Measurements from ENCODE around the gene PSD2. TPM values are rescaled to one million over a fixed set of nuclear protein-coding genes. Genes with fewer than 3 reads are reported as not detected.

PSD2 gene
- total and polyA plus RNA-seq, 2 donors (not counting 1 experiment from before 2014, with no cell fraction given), result 0.10 to 0.17 TPM

DNA sequence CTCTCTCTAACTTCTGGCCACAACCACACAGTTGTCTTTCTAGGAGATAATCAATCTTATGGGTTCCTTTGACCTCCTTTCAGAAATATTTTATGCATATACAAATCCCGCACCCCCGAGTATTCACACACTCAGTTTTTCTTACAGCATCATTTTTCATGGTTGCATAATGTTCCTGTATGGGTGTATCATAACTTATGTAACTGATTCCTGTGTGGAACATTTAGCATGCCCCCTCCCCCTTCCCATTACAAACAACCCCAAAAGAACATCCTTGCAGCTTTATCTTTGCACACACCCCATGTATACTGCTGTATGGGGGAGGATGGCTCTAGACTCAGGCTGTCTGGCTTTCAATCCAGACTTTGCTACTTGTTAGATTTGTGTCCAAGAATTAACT, 93.8 kb downstream of the PSD2 start:
- WGBS (ENCODE audit: insufficient coverage), result no CpG with 5 or more reads among the region's 2 CpGs
- H3K27ac Mint-ChIP-seq, result no peak overlapping the region

DNA sequence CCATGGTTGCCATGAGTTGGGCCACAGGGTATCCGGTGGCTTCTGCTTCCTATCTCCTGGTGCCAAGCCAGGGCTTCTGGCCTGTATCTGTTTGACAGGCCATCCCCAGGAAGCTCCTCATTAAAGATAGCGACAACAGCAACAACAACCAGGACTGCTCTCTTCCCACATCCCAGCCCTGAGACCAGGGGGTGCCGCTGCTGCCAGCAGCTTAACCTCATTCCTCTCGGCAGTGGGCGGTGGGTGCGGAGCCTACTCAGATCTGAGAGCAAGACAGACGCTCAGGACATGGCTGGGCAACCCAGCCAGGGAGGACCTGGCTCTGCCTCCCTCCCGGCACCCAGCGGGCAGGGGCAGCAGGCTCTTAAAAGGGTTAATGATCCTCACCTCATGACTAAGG, 98.3 kb downstream of the PSD2 start:
- H3K9me3 Mint-ChIP-seq (ENCODE audit: insufficient read depth), result no peaks in the 10 kb centered on the region
- no peaks in the 10 kb centered on the region for H3K79me2 ChIP-seq (ENCODE audit: control insufficient read depth, insufficient read depth, low read length)
- H3K4me1 Mint-ChIP-seq, result no peaks in the 10 kb centered on the region
- H3K27me3 ChIP-seq (replicated peaks in 1 of 4; ENCODE audit: control extremely low read depth in 1 of 4, control insufficient read depth in 3 of 4, insufficient read depth in 4 of 4, low read length in 3 of 4), result peaks cover 0 to 22% (median 0%) of the 10 kb centered on the region in 4 experiments
- DNase-seq (no peak), ATAC-seq (ENCODE audit: low read depth) (no peak)
- H2AFZ ChIP-seq (ENCODE audit: insufficient read depth, low read depth, low read length, poor library complexity, severe bottlenecking), result no peak overlapping the region
- H3K4me2 ChIP-seq (replicated peaks; ENCODE audit: low read depth, low read length, poor library complexity, severe bottlenecking), result no peak overlapping the region
- peaks cover 50% of the 10 kb centered on the region for H3K27me3 Mint-ChIP-seq
- CTCF ChIA-PET, result no interaction called here
- no peak overlapping the region for H3K4me3 Mint-ChIP-seq
- H3K4me3 ChIP-seq (ENCODE audit: control extremely low read depth in 1 of 5, extremely low read depth in 1 of 5, insufficient read depth in 1 of 5, low read depth in 2 of 5, low read length in 4 of 5), result no peak overlapping the region
- no peaks in the 10 kb centered on the region for H4K20me1 ChIP-seq (ENCODE audit: control insufficient read depth, insufficient read depth, low read length, poor library complexity, severe bottlenecking)
- H3K9ac ChIP-seq (ENCODE audit: low read length), result no peak overlapping the region
- WGBS (ENCODE audit: insufficient coverage), result 84% methylated on average over 9 of the region's 9 CpGs
- H3K36me3 ChIP-seq (replicated peaks in 1 of 2; ENCODE audit: control extremely low read depth in 1 of 2, control insufficient read depth in 1 of 2, extremely low read depth in 1 of 2, insufficient read depth in 2 of 2, low read length in 1 of 2), result no peaks in the 10 kb centered on the region
- H3K27ac Mint-ChIP-seq, result no peak overlapping the region
- intact Hi-C loops (cut with micrococcal nuclease), result no loop called here
- no peaks in the 10 kb centered on the region for H3K4me1 ChIP-seq (ENCODE audit: control insufficient read depth in 2 of 2, insufficient read depth in 2 of 2, low read length in 2 of 2)
- no peak for TF ChIP-seq EZH2 (IDR thresholded peaks at IDR 0.05; ENCODE audit: borderline replicate concordance, insufficient read depth, low read depth, low read length, poor library complexity, severe bottlenecking)
- TF ChIP-seq, protein P1, sequence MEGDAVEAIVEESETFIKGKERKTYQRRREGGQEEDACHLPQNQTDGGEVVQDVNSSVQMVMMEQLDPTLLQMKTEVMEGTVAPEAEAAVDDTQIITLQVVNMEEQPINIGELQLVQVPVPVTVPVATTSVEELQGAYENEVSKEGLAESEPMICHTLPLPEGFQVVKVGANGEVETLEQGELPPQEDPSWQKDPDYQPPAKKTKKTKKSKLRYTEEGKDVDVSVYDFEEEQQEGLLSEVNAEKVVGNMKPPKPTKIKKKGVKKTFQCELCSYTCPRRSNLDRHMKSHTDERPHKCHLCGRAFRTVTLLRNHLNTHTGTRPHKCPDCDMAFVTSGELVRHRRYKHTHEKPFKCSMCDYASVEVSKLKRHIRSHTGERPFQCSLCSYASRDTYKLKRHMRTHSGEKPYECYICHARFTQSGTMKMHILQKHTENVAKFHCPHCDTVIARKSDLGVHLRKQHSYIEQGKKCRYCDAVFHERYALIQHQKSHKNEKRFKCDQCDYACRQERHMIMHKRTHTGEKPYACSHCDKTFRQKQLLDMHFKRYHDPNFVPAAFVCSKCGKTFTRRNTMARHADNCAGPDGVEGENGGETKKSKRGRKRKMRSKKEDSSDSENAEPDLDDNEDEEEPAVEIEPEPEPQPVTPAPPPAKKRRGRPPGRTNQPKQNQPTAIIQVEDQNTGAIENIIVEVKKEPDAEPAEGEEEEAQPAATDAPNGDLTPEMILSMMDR (IDR thresholded peaks at IDR 0.05), result no peak
- H3K9me3 ChIP-seq (ENCODE audit: control extremely low read depth in 1 of 3, control insufficient read depth in 2 of 3, insufficient read depth in 1 of 3, low read length in 2 of 3), result no peaks in the 10 kb centered on the region
- POLR2A ChIA-PET, result no interaction called here
- H3K27ac ChIP-seq (ENCODE audit: low read length in 2 of 2), result no peak overlapping the region

More for the DNA sequence above, 93.8 kb downstream of the PSD2 start:
- H3K4me3 Mint-ChIP-seq, result no peak overlapping the region
- H3K79me2 ChIP-seq (ENCODE audit: control insufficient read depth, insufficient read depth, low read length), result no peaks in the 10 kb centered on the region
- peaks cover 45% of the 10 kb centered on the region for H3K27me3 Mint-ChIP-seq
- no peaks in the 10 kb centered on the region for H3K9me3 Mint-ChIP-seq (ENCODE audit: insufficient read depth)
- H3K36me3 ChIP-seq (replicated peaks in 1 of 2; ENCODE audit: control extremely low read depth in 1 of 2, control insufficient read depth in 1 of 2, extremely low read depth in 1 of 2, insufficient read depth in 2 of 2, low read length in 1 of 2), result no peaks in the 10 kb centered on the region
- ChIA-PET POLR2A (no interaction called here), CTCF (no interaction called here)
- peaks cover 0 to 4% of the 10 kb centered on the region in 2 donors for H3K4me1 ChIP-seq (ENCODE audit: control insufficient read depth in 2 of 2, insufficient read depth in 2 of 2, low read length in 2 of 2)
- no peaks in the 10 kb centered on the region for H4K20me1 ChIP-seq (ENCODE audit: control insufficient read depth, insufficient read depth, low read length, poor library complexity, severe bottlenecking)
- H3K4me1 Mint-ChIP-seq, result peaks cover 6% of the 10 kb centered on the region
- no peak overlapping the region for H3K4me3 ChIP-seq (ENCODE audit: control extremely low read depth in 1 of 5, extremely low read depth in 1 of 5, insufficient read depth in 1 of 5, low read depth in 2 of 5, low read length in 4 of 5)
- H3K27ac ChIP-seq (ENCODE audit: low read length in 2 of 2), result no peak overlapping the region
- TF ChIP-seq, protein P1 (IDR thresholded peaks at IDR 0.05), result no peak
- no peak for TF ChIP-seq EZH2 (IDR thresholded peaks at IDR 0.05; ENCODE audit: borderline replicate concordance, insufficient read depth, low read depth, low read length, poor library complexity, severe bottlenecking)
- H3K9me3 ChIP-seq (ENCODE audit: control extremely low read depth in 1 of 3, control insufficient read depth in 2 of 3, insufficient read depth in 1 of 3, low read length in 2 of 3), result no peaks in the 10 kb centered on the region
- no peak overlapping the region for H2AFZ ChIP-seq (ENCODE audit: insufficient read depth, low read depth, low read length, poor library complexity, severe bottlenecking)
- peaks cover 0 to 18% (median 0%) of the 10 kb centered on the region in 4 experiments for H3K27me3 ChIP-seq (replicated peaks in 1 of 4; ENCODE audit: control extremely low read depth in 1 of 4, control insufficient read depth in 3 of 4, insufficient read depth in 4 of 4, low read length in 3 of 4)
- ATAC-seq (ENCODE audit: low read depth) (no peak), DNase-seq (no peak)
- no peak overlapping the region for H3K4me2 ChIP-seq (replicated peaks; ENCODE audit: low read depth, low read length, poor library complexity, severe bottlenecking)
- H3K9ac ChIP-seq (ENCODE audit: low read length), result no peak overlapping the region
- intact Hi-C loops (cut with micrococcal nuclease), result no loop called here

Small RNA genes within 50 kb of the gene (small RNA-seq; reads per million reads assigned to genes)
- not detected for gene AC008667.4 (ENCODE audit: insufficient read length, low read depth, low replicate concordance)

Other genes starting within 250 kb of the PSD2 start
- 168 and 183 TPM in 2 replicates for gene UBE2D2, start 234.5 kb upstream of the PSD2 start, total RNA-seq
- 64.3 and 83.4 TPM in 2 replicates for gene UBE2D2, start 234.5 kb upstream of the PSD2 start, polyA plus RNA-seq
- gene CXXC5, start 147.5 kb upstream of the PSD2 start, total RNA-seq, result 143 and 161 TPM in 2 replicates
- gene CXXC5, start 147.5 kb upstream of the PSD2 start, polyA plus RNA-seq, result 92.9 and 126 TPM in 2 replicates
- 0.15 and 0.22 TPM in 2 replicates for gene NRG2, start 247.5 kb downstream of the PSD2 start, total RNA-seq
- 0.09 and 0.13 TPM in 2 replicates for gene NRG2, start 247.5 kb downstream of the PSD2 start, polyA plus RNA-seq